GM18499 (cell line): ENCODE results near the gene SAMD1.

Experiments
- ATAC-seq: cut with Tn5 transposase; IDR thresholded peaks from one replicate; pipeline ENCODE4 v1.9.1; 2021; ENCODE audit warnings: moderate number of reproducible peaks; ENCODE audit not compliant: insufficient read depth, unreplicated experiment

The SAMD1 gene

DNA sequence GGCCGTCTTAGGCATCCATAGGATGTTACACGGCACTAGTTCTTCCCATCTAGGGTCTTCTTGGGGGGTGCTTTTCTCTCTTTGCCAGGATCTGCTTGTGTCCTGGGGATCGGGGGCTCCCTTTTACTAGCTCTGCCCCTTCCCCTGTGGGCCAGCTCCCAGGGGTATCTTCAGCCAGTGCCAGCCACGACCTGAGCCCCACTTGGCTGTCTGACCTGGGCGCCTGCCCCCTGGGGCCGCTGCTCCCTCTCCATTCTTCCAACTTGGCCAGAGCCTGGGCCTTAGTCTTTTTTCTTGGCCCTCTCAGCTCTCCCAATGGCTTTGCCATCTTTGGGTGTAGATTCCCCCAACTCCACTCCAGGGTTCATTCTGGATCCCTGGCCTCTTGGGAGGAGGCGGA lies 23.9 kb upstream of the SAMD1 start:
- ATAC-seq, result no peak

DNA sequence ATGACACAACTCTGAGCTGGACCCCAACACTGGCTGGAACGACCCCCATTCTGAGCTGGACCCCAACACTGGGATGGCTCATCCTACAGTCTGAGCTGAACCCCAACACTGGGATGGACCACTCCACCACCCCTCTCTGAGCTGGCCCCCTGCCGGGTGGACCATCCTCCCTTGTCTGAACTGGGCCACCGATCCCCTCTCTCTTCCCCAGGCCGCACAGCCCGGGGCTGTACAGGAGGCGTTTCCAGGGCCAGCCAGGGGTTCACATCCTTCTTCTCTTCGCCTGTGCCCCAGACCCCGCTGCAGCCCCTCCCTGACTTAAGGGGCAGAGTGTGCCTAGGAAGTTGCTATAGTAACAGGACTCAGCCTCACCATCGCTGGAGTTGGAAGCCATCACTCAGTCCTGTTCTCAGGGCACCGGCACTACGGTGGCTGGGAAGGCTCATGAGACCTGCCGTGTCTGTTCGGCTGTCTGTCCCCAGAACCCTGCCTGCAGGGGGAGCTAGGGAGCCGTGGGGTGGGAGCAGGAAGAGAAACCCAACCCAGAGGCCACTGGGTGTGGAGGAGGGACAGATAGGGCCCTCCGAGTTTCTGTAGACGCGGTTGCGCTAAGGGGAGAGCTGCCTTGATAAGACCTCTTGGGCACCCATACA lies 23.3 kb upstream of the SAMD1 start:
- no peak for ATAC-seq

DNA sequence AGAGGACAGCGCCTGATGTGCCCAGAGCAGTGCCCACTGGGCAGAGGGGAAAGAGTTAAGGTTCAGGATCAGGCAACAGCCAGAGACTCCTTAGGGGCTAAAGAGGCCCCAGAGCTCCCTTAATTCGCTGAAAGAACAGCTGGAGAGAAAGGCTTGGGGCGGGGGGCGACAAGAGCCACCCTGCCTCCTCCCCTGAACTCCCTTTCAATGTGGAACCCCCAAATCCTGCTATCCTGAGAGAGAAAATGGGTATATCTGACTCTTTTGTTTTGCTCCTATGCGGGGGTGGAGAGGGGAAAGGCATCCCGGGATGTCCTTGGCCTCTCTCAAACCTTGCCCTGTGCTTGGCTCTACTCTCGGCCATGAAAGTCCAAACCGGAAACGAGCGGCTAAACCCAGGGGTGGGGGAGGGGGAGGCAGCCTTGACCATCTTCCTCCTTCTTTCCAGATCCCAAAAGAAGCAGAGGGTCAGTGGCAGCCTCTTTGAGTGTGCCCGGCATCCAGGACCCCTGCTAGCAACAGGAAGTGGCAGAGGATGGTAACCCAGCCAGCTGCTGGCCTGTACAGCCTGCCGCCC lies 22.3 kb upstream of the SAMD1 start:
- no peak for ATAC-seq

DNA sequence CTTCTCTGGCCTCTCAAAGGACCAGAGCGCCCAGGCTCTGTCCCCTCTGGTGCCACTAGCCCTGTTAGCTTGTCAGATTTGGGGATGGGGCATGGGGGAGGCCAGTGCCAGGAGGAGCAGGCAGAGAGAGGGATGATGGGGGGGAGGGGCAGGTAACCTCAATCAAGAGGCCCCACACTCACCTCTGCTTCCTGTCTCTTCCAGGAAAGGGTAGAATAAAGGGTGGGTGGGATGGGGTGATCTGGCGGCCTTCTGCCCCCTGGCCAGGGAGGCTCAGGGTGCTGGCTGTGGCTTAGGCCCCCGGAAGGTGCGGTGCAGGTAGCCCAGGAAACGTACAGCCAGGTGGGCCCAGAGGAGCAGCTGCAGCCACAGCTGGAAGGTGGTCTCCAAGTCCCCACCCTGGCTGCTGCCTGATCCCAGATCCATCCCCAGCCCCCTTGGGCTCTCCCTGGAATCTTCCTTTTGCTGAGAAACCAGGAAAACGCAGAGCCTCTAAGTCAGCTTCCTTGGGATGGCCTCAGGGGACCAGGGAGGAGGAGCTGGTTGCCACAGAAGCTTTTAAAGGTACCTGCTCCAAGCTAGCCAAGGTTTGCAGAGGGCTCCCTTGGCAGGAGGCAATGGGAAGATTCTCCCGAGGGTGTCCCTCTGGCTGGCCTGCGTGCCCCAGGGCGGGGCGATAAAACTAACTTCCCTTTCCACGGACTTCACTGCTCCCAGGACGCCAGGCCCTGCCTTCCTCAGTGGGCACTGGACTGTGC lies 21.7 kb upstream of the SAMD1 start:
- ATAC-seq, result no peak

DNA sequence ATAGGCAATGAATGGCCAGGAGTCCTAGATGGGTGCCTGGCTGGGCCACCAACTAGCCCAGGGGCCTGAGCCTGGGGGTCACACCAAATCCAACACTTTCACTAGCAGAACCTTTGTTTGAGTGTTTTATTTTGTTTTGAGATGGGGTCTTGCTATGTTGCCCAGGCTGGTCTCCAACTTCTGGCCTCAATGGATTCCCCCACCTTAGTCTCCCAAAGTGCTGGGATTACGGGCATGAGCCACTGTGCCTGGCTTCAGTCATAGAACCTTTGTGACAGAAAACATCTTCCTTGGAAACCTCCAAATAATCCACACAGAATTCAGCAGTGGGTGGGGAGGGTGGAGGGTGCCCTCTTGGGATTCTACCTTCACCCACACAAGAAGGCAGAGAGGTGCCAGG lies 20.9 kb upstream of the SAMD1 start:
- no peak for ATAC-seq

DNA sequence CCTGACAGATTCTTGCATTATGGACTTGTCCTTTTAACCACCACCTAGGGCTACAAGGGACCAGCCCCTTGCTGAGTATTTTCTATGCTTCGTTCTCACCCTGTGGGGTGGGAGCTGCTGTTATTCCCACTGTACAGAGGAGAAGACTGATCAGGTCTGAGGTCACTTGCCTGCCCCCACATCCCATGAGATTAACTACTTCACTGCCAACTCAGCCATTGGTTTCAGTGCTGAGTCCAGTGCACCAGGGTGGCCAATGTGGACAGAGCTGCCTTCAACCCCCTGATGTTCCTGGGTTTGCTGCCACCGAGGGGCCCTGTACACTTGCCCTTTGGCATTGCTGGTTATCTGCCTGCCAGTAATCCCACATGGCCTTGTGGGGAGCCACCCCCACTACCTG lies 20.1 kb upstream of the SAMD1 start:
- ATAC-seq, result no peak

DNA sequence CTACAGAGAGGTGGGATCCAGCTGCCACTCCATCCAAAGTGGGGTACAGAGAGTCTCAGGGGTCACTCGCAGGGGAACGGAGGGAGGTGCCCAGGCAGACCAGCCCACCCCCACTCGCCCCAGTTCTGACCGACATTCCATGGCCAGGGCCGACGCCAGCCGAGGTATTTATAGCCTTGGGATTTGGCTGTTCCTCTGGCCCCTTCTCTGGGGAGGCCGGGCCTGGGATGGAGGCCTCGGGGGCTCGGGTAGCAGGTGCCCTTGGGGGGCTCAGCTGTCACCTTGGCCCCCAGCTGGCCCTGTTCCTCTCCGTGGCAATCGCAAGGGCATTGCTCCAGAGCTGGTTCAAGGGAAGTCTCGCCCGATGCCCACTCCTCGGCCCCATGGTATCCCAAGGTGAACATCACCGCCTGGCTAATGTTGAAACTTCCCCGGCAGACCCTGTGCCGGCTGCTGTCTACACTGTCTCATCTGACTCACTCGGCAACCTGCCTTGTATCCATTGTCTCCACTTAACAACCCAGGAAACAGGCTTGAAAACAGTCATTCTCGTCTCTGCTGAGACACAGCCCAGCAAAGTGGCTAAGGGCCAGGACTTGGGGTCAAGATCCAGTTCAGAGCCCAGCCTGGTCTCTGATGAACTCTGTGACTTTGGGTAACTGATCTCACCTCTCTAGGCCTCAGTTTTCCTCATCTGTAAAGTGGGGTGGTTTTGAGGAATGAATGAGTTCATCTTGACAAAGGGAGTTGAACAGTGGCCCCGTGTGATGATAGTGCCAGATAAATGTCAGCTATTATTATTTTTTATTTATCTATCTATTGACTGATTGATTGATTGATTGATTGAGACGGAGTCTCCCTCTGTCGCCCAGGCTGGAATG lies 17.3 kb upstream of the SAMD1 start:
- ATAC-seq, result no peak

DNA sequence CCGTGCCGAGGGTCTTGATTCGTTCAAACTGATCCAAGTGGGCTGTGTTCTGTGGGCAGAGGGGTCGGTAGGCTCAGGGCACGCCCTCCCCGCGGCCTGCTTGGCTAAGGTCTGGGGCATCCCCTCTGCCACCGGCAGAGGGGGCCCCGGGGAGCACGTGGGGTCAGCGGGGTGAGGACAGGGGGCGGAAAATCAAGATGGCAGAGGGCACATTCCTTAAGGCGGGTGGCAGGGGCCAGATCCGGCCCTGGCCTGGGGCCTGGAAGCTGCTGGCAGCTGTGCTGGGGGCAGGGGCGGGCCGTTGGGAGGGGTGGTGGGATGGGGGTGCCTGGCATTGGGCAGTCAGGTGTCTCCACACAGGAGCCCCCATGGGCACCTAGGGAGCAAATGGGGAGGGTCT lies 16.3 kb upstream of the SAMD1 start:
- ATAC-seq, result no peak

DNA sequence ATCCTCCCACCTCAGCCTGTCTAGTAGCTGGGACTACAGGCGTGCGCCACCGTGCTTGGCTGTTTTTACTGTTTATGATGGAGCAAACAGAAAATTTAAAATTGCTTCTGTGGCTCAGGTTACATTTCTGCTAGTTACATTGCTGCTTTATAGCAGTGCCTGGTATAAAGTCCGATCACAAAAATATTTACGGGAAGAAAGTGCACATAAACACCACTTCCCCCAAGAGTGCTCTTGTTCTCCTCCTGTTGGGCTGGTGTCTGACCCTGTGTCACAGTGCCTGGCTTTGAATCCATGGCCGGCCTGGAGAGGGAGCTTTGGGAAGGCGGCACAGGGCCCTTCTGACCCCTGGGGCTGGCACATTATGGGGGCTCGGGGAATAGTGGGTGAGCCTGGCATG lies 15.1 kb upstream of the SAMD1 start:
- ATAC-seq, result no peak

DNA sequence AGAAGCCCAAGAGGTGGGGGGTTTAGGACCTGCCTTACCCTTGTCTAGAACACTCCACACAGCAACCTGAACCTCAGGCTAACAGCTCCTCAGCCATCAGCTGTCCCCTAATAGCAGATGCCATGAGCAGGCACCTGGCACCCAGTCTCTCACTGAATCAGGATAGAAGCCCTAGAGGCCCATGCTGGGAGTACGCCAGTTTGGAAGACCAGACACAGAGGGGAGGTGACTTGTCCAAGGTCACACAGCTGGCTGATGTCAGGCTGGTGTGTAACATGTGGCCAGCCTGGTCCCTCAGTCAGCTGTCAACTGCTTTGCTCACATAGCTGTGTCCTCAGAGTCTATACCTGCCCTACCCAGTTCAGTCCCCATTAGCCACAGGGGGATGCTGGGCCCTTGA lies 12.8 kb upstream of the SAMD1 start:
- ATAC-seq, result no peak

DNA sequence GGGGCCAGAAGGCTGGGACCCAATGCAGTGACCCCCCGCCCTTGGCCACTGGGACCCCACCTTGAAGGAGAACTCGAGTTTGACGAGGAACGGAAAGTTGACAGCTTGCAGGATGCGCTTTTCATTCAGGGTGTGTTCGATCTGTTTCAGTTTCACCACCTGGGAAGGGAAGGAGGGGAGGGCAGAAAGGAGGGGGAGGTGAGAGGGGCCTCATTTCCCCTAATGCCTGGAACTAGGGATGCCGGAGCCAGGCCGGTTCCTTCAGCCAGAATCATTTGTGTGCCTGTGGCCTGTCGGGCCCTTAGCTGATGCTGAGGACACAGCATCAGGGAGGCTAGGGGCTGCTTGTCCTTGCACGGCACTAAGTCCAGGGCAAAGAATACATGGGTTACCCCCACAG lies 12.2 kb upstream of the SAMD1 start:
- ATAC-seq, result no peak

DNA sequence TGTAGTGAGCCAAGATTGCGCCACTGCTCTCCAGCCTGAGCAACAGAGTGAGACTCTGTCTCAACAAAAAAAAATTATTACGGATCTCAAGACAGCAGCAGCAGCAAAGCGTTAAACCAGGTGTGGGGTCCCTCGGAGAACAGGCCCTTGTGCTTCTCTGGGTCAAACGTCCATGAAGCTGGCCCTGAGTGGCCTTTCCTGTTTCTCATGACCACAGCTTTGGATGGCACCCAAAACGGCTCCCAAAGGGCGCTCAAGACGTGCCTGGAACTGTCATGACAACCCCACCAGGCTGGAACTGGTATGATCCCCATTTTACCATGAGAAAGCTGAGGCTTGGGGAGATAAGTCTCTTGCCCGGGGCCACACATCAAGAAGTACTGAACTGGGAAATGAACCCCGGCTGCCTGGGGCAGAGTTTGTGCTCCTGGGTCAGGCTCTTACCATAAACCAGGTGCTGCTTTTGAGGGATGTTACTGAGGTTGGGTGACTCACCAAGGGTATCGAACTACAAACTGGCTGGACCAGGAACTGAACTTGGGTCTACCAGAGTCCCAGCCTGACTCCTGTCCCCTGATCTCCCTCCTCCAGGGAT lies 11.6 kb upstream of the SAMD1 start:
- no peak for ATAC-seq

DNA sequence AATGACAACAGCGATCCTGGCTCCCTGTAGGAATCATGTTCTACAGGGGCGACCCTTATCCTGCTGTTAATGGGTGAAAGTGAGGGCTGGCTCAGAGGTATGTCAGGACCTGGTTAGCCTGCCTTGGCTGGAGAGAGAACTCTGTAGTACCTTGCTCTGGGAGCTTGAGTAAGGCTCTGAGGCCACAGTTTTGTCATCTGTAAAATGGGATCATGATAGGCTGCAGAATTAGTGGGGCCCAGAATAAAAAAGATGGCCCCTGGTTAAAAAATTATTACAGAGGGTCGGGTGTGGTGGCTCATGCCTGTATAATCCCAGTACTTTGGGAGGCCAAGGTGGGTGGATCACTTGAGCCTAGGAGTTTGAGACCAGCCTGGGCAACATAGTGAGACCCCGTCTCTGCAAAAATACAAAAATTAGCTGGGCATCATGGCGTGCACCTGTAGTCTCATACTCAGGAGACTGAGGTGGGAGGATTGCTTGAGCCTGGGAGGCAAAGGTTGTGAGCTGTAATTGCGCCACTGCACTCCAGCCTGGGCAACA lies 10.5 kb upstream of the SAMD1 start:
- no peak for ATAC-seq

DNA sequence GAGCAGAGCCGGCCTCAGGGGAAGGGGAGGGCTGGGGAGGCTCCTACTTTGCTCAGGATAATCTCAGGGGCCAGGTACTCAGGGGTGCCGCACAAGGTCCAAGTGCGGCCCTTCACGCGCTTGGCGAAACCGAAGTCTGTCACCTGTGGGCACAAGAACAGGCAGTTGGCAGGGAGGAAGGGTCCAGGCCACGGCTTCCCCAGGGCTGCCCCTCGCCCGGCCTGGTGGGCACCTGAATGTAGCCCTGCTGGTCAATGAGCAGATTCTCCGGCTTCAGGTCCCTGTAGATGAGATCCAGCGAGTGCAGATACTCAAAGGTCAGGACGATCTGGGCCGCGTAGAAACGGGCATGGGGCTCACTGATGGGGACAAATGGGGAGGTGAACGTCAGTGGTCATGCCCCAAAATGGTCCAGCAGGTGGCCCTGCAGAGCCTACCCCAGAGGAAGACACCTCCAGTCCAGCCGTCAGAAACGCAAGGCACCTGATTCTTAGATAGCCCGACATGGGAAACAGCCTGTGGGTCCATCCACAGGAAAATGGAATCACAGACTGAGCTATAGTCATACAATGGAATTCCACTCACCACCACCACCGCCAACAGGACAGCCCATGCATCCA lies 7.1 kb upstream of the SAMD1 start:
- ATAC-seq, result no peak

DNA sequence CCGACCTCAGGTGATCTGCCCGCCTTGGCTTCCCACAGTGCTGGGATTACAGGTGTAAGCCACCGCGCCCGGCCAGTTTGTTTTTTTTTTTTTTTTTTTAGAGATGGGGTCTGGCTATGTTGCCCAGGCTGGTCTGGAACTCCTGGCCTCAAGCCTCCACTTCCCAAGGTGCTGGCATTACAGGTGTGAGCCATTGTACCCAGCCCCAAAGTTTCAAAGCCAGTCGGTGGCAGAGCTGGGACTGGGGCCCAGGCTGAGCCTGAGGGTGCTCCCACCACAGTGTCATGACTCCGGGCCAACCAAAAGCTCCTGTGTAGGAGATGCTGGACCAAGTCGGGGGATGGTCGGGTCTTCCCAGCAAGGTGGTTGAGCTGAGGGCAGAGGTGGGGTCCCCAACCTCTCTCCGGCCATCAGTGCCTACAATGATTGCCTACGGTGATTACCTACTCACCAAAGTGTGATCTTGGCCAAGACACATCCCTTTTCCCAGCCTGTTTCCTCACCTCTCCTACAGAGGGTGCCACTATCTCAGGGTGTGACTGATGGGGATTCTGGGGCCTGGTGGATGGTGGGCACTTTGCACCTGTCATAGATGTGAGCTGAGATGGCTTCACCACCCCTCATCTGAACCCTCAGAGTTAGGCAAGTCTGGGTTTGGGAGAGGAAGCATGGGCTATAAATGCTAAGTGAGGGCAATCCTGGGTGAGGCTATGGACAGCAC lies 5.9 kb upstream of the SAMD1 start:
- ATAC-seq, result no peak

DNA sequence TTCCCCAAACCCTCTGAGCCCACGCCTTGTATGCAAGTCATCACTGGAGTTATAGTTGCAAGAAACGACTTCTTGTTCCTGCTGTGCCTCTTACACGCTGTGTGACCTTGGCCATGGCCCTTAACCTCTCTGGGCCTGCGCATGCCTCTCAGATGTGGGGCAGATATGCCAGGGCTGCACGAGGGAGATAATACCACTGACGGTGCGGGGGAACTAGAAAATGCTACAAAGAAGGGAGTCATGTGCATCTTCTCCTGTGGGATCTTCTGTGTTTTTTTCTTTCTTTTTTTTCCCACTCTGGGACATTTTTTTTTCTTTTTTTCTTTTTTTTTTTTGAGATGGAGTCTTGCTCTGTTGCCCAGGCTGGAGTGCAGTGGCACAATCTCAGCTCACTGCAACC lies 4.3 kb upstream of the SAMD1 start:
- no peak for ATAC-seq

DNA sequence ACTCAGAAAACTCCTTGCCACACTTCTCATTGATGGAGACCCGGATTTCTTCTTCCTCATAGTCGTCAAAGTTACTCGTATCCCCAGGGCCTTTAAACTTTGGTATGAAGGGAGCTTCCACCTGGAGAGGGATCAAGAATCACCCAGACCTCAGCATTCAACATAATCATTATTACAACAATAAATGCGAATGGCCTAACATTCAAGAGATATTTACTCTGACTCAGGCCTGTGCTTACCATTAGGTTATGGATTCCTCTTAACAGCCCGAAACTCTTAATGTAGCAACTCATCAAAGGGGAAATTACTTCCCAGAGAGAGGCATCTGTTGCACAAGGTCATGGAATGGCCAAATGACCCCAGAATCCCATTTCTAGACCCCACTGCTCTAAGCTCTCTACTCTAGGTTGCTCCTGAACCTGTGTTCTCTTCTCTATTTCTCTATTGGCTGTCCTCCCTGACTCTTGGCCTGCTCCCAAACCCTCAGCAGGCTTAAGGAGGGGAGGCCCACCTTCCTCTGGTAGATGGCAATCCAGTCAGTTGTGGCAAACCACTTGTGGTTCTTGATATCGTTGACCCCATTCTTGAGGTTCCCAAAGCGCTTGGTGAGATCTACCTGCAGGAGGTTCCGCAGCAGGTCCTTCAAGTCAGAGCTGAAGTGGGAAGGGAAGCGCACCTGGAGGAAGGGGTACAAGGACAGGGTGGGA lies 2.7 kb upstream of the SAMD1 start:
- ATAC-seq, result no peak

DNA sequence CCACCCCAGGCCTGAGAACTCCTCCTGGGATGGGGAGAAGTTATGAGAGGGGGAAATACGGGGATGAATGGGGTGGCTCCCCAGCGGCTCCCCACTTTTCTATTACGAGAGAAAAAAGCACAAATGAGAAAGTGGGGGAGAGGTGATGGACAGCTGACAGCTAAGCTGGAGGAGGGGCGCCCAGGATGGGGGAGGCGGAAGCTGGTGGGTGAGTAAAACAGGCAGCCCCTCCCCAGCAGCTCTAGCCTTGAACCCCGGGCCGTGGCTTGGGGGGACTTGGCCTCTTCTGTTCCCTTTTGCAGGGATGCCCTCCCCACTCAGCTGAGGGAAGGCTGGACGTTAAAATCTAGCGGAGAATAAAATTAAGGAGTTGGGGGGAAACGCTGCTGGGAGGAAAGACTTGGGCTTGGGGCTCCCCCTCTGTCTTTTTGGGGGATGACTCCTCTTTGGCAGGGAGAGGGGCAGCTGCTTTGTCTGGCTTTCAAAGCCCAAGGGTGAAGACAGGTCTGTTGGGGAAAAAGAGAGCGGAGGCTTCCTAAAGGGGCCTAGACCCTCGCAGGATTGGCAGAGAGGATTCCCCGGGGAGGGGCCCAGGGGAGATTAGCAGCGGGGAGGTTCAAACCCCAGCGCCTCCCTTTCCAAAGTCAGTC lies 1.4 kb upstream of the SAMD1 start:
- no peak for ATAC-seq
